CD14-positive monocyte (primary cell): ENCODE data around the gene IDH1. TPM values are rescaled to one million over a fixed set of nuclear protein-coding genes. Genes with fewer than 3 reads are reported as not detected.
"Not testable (repeated sequence)": the region's sequence is repeated elsewhere in the genome, so short reads cannot be mapped to it uniquely, and the experiment has no call there.

Source experiments
- DNase-seq, 3 donors: peaks; one replicate each; pipeline ENCODE4 v3.0.0-alpha.2; 2011 to 2022
- H2AFZ ChIP-seq: 2 replicates; pipeline ENCODE4 v1.6.0; 2012; ENCODE audit warnings: mild to moderate bottlenecking, low read depth, low read length, inconsistent platforms; ENCODE audit not compliant: insufficient read depth, poor library complexity, severe bottlenecking
- H3K27ac ChIP-seq, 2 donors: 1 replicate in 1 of 2; 2 replicates in 1 of 2; pipeline ENCODE4 v1.5.1; 2012 to 2013; ENCODE audit warnings: low read length in 2 of 2, control low read depth in 1 of 2, inconsistent platforms in 1 of 2, low read depth in 1 of 2, mild to moderate bottlenecking in 1 of 2
- H3K27me3 ChIP-seq, 2 donors: one replicate each; pipeline versions ENCODE4 v1.6.0 to v1.6.1; 2011 to 2013; ENCODE audit warnings: low read length in 2 of 2; ENCODE audit not compliant: control insufficient read depth in 2 of 2, insufficient read depth in 2 of 2
- H3K36me3 ChIP-seq, 2 donors: replicated peaks in 1 of 2; 1 replicate in 1 of 2; 2 replicates in 1 of 2; pipeline versions ENCODE4 v1.5.1 to v1.6.1; 2012 to 2013; ENCODE audit warnings: low read length in 2 of 2, control low read depth in 1 of 2, inconsistent platforms in 1 of 2, mild to moderate bottlenecking in 1 of 2; ENCODE audit not compliant: insufficient read depth in 2 of 2, control insufficient read depth in 1 of 2
- H3K4me1 ChIP-seq, 2 donors: 1 replicate in 1 of 2; 2 replicates in 1 of 2; pipeline versions ENCODE4 v1.5.1 to v1.6.1; 2012 to 2013; ENCODE audit warnings: low read length in 2 of 2, control low read depth in 1 of 2, inconsistent platforms in 1 of 2, mild to moderate bottlenecking in 1 of 2, moderate library complexity in 1 of 2; ENCODE audit not compliant: insufficient read depth in 2 of 2, control insufficient read depth in 1 of 2
- H3K4me2 ChIP-seq: replicated peaks from 2 replicates; pipeline ENCODE3; 2012; ENCODE audit warnings: low read length, moderate library complexity, mild to moderate bottlenecking; ENCODE audit not compliant: poor library complexity, severe bottlenecking; ENCODE audit errors: extremely low read depth
- H3K4me3 ChIP-seq, 3 experiments: fragments of 200-600 bp in 1 of 3; sonication (generic) in 1 of 3; replicated peaks in 1 of 3; 1 replicate in 2 of 3; 2 replicates in 1 of 3; pipeline ENCODE4 v1.5.1; 2011 to 2013; ENCODE audit warnings: low read length in 3 of 3, mild to moderate bottlenecking in 3 of 3, control low read depth in 2 of 3, low read depth in 2 of 3, inconsistent platforms in 1 of 3, moderate library complexity in 1 of 3
- H3K79me2 ChIP-seq: 2 replicates; pipeline ENCODE4 v1.6.0; 2012; ENCODE audit warnings: mild to moderate bottlenecking, control low read depth, inconsistent platforms, low read length, moderate library complexity; ENCODE audit not compliant: insufficient read depth
- H3K9ac ChIP-seq: 2 replicates; pipeline ENCODE4 v1.6.0; 2017; ENCODE audit warnings: low read length, mild to moderate bottlenecking; ENCODE audit not compliant: insufficient read depth, poor library complexity, severe bottlenecking
- H3K9me3 ChIP-seq, 2 donors: replicated peaks in 1 of 2; 1 replicate in 1 of 2; 2 replicates in 1 of 2; pipeline versions ENCODE4 v1.5.1 to v1.6.1; 2012 to 2013; ENCODE audit warnings: low read length in 2 of 2, control low read depth in 1 of 2; ENCODE audit not compliant: control insufficient read depth in 1 of 2, insufficient read depth in 1 of 2
- H4K20me1 ChIP-seq: 2 replicates; pipeline ENCODE4 v1.6.0; 2012; ENCODE audit warnings: mild to moderate bottlenecking, low read length, control low read depth, moderate library complexity; ENCODE audit not compliant: insufficient read depth
- H3K27ac Mint-ChIP-seq, 7 donors: one replicate each; pipeline ENCODE4 v1.8.0; 2020; ENCODE audit warnings: mild to moderate bottlenecking in 7 of 7, mixed read lengths in 7 of 7, moderate library complexity in 6 of 7, inconsistent platforms in 2 of 7
- H3K27me3 Mint-ChIP-seq, 3 donors: one replicate each; pipeline ENCODE4 v1.8.0; 2021 to 2022; ENCODE audit warnings: low read depth in 3 of 3, mild to moderate bottlenecking in 3 of 3, mixed read lengths in 3 of 3, moderate library complexity in 3 of 3, inconsistent platforms in 1 of 3
- H3K36me3 Mint-ChIP-seq, 2 donors: one replicate each; pipeline ENCODE4 v1.8.0; 2020; ENCODE audit warnings: mixed read lengths in 2 of 2, inconsistent platforms in 1 of 2, mild to moderate bottlenecking in 1 of 2
- H3K4me1 Mint-ChIP-seq: one replicate; pipeline ENCODE4 v1.8.0; 2020; ENCODE audit warnings: mild to moderate bottlenecking, mixed read lengths
- H3K4me3 Mint-ChIP-seq, 2 donors: one replicate each; pipeline ENCODE4 v1.8.0; 2020; ENCODE audit warnings: mild to moderate bottlenecking in 2 of 2, mixed read lengths in 2 of 2, moderate library complexity in 1 of 2
- H3K9me3 Mint-ChIP-seq, 7 donors: one replicate each; pipeline ENCODE4 v1.8.0; 2020 to 2022; ENCODE audit warnings: mixed read lengths in 7 of 7, mild to moderate bottlenecking in 6 of 7, moderate library complexity in 6 of 7, inconsistent platforms in 2 of 7
- WGBS: methylation state at CpG from one replicate; pipeline ENCODE4 v1.1.5; 2013; ENCODE audit warnings: missing lambda C conversion rate; ENCODE audit not compliant: insufficient coverage; 5-methylcytosine and 5-hydroxymethylcytosine counted together
- intact Hi-C, 2 donors: fragments of 100-400 bp; cut with micrococcal nuclease; formaldehyde crosslinking; loops; one replicate each; pipeline versions ENCODE4 v1.15.0 to v1.15.1; 2023
- polyA plus RNA-seq, 3 donors: library from polyadenylated mRNA; depleted of rRNA in 1 of 3; unstranded in 2 of 3; stranded (reverse) in 1 of 3; fragments of 300-500 nt in 2 of 3; fragments of >200 nt in 1 of 3; fragmentation: Illumina TruSeq in 2 of 3; gene quantifications; 1 replicate in 2 of 3; 2 replicates in 1 of 3; pipeline ENCODE4 v1.2.3, GENCODE V29; 2012 to 2021
- TF ChIP-seq, protein P1 (sequence below): fragments of 200-600 bp; IDR thresholded peaks from one replicate; pipeline ENCODE4 v1.8.0; 2022; ENCODE audit warnings: antibody characterized with exemption, mild to moderate bottlenecking

The IDH1 gene
- polyA plus RNA-seq, 3 donors, result 33.6 to 120 (median 115) TPM

DNA sequence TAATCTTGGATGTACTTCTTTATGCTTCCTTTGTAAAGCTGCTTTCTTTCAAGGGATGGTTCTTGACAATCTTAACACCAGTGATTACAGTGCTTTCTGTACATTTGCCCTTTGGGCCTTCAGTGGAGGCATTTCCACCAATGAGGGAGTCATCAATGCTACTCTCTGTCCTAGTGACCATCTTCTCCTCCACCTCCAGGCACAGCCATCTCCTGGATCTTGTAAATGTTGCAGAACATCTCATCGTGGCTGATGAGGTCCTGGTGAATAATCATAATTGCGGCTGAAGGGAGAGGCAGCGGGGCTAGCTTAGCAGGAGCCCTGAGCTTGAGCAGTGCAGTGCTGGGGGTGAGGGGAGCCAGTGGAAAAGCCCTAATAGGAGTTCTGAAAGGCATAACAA is 32.5 kb downstream of the IDH1 start:
- H4K20me1 ChIP-seq, result no peaks in the 10 kb centered on the region
- no peaks in the 10 kb centered on the region for H3K27me3 ChIP-seq
- H3K9ac ChIP-seq, result no peak overlapping the region
- H2AFZ ChIP-seq, result no peak overlapping the region
- peaks cover 1 to 5% (median 3%) of the 10 kb centered on the region in 3 donors for H3K27me3 Mint-ChIP-seq
- 90% methylated on average over 3 of the region's 3 CpGs for WGBS
- no peak for DNase-seq
- peaks cover 0 to 5% of the 10 kb centered on the region in 2 donors for H3K9me3 ChIP-seq
- intact Hi-C loops, result no loop called here
- no peak overlapping the region for H3K4me3 Mint-ChIP-seq
- peaks cover 0 to 18% (median 9%) of the 10 kb centered on the region in 7 donors for H3K9me3 Mint-ChIP-seq
- no peaks in the 10 kb centered on the region for H3K36me3 ChIP-seq
- H3K36me3 Mint-ChIP-seq, result peaks cover 0 to 2% of the 10 kb centered on the region in 2 donors
- H3K4me1 ChIP-seq, result no peaks in the 10 kb centered on the region
- no peak overlapping the region for H3K27ac Mint-ChIP-seq
- H3K4me1 Mint-ChIP-seq, result no peaks in the 10 kb centered on the region
- TF ChIP-seq, protein P1, sequence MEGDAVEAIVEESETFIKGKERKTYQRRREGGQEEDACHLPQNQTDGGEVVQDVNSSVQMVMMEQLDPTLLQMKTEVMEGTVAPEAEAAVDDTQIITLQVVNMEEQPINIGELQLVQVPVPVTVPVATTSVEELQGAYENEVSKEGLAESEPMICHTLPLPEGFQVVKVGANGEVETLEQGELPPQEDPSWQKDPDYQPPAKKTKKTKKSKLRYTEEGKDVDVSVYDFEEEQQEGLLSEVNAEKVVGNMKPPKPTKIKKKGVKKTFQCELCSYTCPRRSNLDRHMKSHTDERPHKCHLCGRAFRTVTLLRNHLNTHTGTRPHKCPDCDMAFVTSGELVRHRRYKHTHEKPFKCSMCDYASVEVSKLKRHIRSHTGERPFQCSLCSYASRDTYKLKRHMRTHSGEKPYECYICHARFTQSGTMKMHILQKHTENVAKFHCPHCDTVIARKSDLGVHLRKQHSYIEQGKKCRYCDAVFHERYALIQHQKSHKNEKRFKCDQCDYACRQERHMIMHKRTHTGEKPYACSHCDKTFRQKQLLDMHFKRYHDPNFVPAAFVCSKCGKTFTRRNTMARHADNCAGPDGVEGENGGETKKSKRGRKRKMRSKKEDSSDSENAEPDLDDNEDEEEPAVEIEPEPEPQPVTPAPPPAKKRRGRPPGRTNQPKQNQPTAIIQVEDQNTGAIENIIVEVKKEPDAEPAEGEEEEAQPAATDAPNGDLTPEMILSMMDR, result no peak
- no peaks in the 10 kb centered on the region for H3K79me2 ChIP-seq
- H3K4me2 ChIP-seq, result no peak overlapping the region
- H3K4me3 ChIP-seq, result no peak overlapping the region
- H3K27ac ChIP-seq, result no peak overlapping the region

DNA sequence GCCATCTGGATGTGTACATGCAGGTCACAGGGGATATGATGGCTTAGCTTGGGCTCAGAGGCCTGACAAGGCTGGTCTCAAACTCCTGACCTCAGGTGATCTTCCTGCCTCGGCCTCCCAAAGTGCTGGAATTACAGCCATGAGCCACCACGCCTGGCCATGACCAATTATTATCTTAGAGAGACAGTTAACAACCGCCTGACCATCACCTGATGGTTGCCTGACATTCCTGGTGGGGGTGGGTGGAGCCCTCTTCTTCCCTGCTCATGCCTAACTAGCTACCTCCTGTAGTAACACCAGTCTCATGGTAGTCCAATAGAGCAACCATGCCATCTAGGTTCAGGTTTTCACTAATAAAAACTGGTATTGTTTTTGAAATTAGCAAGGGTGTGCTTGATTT is 33.0 kb downstream of the IDH1 start:
- H3K27ac Mint-ChIP-seq, H3K79me2 ChIP-seq, H3K36me3 ChIP-seq, H3K9me3 ChIP-seq, H3K27ac ChIP-seq, H2AFZ ChIP-seq, H3K4me2 ChIP-seq, H3K4me3 ChIP-seq, H3K9ac ChIP-seq, DNase-seq, H3K4me1 Mint-ChIP-seq, H3K27me3 Mint-ChIP-seq, H4K20me1 ChIP-seq, H3K36me3 Mint-ChIP-seq, H3K27me3 ChIP-seq, H3K4me1 ChIP-seq, H3K4me3 Mint-ChIP-seq, intact Hi-C loops: not testable (repeated sequence)
- peaks cover 0 to 14% (median 7%) of the 10 kb centered on the region in 7 donors for H3K9me3 Mint-ChIP-seq
- 71% methylated on average over 2 of the region's 3 CpGs for WGBS
